GM21447 (cell line): ENCODE measurements around the gene PYGO1.
A peak's percentile ranks its signal among the peaks of the same experiment; 100 is the strongest.
"Not testable (repeated sequence)": the region's sequence is repeated elsewhere in the genome, so short reads cannot be mapped to it uniquely, and the experiment has no call there.

Experiments
- ATAC-seq: cut with Tn5 transposase; IDR thresholded peaks from one replicate; pipeline ENCODE4 v1.9.1; 2021; ENCODE audit not compliant: unreplicated experiment

PYGO1 gene, protein sequence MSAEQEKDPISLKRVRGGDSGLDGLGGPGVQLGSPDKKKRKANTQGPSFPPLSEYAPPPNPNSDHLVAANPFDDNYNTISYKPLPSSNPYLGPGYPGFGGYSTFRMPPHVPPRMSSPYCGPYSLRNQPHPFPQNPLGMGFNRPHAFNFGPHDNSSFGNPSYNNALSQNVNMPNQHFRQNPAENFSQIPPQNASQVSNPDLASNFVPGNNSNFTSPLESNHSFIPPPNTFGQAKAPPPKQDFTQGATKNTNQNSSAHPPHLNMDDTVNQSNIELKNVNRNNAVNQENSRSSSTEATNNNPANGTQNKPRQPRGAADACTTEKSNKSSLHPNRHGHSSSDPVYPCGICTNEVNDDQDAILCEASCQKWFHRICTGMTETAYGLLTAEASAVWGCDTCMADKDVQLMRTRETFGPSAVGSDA

DNA sequence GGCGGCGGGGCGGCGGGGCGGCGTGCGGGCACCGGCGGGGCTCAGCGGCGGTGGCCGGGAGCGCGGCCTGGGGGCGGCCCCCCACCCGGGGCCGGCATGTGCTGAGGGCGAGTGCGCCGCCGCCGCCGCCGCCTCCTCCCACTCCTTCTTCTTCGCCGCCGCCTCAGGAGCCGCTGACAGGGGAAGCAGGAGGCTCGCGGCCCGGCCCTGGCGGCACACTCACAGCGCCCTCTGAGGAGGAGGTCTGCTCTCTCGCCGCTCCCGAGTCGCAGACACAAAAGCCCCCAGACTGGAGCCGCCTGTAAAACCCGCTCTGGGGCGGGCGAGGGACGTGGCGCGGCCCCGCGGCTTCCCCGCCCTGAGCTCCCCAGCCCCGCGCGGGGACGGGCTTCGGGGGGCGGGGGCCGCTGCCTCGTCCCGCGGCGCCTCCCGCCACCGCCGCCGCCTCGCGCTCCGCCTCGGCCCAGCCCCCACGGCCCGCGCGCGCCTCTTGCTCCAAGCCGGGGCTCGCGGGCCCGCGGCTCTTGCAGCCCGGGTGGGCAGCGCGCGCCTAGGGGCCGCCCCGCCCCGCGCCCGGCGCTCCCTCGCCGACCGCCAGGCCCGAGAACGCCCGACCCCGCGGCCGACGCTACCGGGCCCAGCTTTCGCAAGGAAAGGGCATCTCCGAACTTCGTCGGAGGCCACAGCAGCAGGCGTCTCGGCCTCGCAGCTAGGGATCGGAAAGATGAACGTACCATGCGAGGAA lies at the start of gene PYGO1:
PYGO1 (minus strand) TSS at position 276 of the 745 bp plus-strand sequence. CDS start 462 bp downstream, outside the sequence.
- ATAC-seq, result peak; percentile 72

GRCh38 chr15:55637086-55637485 lies 48.9 kb upstream of the PYGO1 start:
- ATAC-seq, result no peak

DNA sequence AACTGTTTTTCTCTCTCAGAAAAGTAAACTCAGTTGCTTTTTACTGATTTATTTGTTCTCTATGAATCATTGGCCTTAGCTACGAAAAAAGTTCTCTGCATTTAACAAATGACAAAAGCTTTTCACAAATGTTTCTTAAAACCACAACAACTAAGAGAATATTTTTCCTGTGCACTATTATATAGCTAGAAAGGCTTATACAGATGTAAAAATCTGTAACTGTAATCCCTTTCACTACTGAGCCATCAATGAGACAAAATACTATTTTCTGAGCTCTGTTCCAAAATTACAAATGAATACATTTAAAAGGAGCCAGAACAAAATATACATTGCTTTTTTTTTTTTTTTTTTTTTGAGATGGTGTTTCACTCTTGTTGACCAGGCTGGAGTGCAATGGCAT lies 45.6 kb upstream of the PYGO1 start:
- ATAC-seq, result no peak

GRCh38 chr15:55632434-55632833 lies 44.3 kb upstream of the PYGO1 start:
- no peak for ATAC-seq

- ATAC-seq, result no peak
These were observed 42.7 kb upstream of the PYGO1 start for GRCh38 chr15:55630858-55631257.

DNA sequence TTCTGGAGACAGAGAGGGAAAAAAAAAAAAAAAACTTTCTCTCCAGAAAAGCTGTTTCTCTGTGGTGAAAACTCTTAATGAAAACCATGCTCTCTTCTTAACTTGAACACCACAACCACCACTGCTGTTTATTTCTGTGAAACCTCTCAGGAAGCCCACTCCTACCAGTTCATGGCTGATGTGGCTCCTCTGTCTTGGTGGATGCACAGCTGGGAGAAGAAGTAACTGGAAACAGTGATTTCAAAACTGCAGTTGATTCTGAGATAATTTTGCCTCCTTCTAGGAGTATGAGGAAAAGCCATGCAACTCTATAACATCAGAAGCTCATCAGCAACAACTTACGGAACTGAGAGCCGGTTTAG lies 40.2 kb upstream of the PYGO1 start:
- ATAC-seq, result no peak

DNA sequence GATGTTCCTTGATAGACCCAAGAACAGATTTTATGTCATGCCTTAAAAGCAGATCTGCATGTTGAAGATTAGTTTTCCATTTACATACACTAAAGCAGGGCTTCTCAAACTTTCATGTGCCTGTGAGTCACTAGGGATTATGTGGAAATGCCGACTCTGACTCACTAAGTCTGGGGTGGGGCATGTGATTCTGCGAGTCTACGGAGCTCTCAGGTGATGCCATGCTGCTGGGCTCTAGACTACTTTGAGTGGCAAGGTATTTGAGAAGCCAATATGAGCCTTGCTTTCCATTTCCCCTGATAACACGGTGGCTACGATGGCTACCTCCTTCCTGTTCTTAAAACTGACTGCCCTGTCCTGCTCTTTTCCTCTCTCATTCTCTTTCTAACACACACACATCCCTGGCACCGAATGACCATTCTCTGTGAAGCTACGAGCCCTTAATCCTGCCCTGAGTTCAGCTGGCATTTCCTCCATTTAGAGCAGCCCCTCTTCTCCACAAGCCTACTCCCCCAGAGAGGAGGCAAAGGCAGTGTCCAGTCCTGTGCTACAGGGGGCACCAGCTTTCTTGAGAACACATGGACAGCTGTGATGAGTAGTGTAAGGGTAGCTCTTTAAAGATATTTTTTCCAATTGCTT lies 39.7 kb upstream of the PYGO1 start:
- no peak for ATAC-seq

DNA sequence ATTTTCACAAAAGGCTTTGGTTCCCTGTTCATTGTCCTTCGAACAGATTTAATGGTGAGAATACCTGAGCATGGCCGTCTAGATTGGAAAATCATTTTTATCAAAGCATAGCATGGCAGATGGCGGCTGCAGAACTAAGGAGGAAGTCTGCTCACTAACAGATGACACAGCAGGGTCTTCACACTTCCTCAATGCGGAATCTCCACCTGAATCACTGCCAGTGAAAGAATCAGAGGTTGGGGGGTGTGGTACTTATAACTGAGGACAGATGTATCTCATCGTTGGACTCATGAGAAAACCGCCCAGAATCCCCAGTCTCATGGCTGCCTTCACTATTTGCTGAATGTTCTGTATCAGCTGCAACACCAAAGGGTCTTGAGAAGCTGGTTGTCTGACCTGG lies 31.6 kb upstream of the PYGO1 start:
- ATAC-seq, result no peak

GRCh38 chr15:55618387-55618786 lies 30.2 kb upstream of the PYGO1 start:
- ATAC-seq, result no peak

DNA sequence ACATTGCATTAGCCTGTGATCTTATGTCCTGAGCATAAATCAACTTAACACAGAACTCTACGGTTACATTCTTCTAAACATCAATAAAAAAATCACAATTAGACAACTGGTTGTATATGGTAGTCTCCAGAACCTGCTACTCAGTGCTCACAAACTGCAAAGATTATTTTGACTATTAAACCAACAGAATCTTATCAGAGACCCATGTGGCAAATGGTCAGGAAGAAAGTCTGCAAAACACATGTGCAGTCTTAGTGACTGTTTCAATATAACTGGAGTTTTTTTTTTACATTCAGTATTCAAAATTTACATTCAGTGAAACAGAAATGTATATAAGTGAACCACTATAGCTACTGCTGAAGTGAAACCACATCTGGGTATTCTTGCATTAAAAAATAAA lies 27.3 kb upstream of the PYGO1 start:
- ATAC-seq, result no peak

GRCh38 chr15:55613727-55614126 lies 25.6 kb upstream of the PYGO1 start:
- no peak for ATAC-seq

GRCh38 chr15:55606214-55606613 lies 18.1 kb upstream of the PYGO1 start:
- ATAC-seq, result no peak

DNA sequence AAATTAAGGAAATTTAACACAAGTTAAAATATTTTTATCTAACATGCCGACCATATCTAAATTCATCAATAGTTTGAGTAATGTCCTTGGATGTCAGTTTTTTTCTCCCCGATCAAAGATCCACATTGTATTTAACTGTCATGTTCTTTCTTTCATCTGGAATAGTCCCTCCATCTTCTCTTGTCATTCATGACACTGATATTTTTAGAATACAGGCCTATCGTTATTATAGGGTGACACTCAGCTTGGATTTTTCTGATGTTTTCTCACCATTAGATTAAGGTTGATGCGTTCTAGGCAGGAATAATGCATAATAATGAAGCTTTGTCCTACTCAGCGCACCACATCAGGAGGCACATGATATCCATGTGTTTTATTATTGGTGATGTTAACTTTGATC lies 13.2 kb upstream of the PYGO1 start:
- ATAC-seq, result no peak

DNA sequence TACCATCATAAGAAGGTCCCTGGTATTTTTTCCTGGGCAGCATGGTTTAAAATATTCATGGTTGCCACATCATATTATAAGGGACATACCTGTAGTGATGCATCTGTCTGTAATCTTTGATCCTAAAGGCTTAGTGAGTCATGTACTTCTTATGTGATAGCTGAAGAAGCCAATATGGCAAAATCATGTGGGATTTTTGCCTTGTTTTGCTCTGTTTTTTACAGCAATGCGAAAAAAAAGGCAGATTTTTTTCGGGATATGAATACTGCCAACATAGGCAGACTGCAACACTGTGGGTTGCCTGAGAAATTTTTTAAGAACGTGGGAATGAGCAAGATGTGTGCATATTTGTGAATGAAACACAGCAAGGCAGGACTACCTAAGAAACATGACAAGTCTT lies 11.3 kb upstream of the PYGO1 start:
- ATAC-seq, result no peak

DNA sequence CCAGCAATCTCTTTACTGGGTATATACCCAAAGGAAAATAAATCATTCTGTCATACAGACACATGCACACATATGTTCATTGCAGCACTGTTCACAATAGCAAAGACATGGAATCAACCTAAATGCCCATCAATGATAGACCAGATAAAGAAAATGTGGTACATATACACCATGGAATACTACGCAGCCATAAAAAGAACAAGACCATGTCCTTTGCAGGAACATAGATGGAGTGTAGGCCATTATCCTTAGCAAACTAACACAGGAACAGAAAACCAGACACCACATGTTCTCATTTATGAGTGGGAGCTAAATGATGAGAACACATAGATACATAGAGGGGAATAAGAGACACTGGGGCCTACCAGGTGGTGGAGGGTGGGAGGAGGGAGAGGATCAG lies 4.9 kb upstream of the PYGO1 start:
- ATAC-seq, result not testable (repeated sequence)

DNA sequence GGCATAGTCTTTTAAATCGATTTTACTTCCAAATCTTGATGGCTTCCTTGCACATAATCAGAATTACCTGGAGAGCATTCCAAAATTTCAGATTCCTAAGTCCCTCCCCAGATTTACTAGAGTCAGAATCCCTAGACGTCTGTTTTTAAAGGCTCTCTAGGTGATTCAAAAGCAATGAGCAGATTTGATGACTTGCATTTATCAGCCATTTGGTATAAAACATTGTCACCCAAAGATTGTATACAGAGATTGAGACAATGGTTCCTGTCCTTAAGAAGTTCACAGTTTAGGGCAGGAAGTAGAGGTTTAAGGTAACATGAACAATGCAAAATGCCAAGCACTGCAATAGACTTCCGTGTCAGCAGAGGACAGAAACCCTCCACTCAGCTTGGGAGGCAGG lies 2.6 kb upstream of the PYGO1 start:
- ATAC-seq, result no peak

- ATAC-seq, result no peak
These were observed 1.1 kb upstream of the PYGO1 start for GRCh38 chr15:55589287-55589686.

DNA sequence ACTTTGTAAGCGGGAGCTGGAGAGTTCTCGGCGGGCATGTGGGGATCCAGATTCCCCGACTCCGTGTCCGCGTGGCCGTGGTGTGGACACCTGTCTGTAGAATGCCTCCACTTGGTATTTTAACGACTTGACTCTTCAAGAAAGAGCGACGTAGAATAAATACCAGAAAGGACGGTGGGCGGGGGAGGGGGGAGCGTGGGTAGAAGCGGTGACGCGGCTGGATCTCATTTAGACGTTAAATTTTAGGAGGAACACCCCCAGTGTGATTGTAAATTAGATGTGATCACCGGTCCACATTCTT lies 620 bp upstream of the PYGO1 start:
- no peak for ATAC-seq

DNA sequence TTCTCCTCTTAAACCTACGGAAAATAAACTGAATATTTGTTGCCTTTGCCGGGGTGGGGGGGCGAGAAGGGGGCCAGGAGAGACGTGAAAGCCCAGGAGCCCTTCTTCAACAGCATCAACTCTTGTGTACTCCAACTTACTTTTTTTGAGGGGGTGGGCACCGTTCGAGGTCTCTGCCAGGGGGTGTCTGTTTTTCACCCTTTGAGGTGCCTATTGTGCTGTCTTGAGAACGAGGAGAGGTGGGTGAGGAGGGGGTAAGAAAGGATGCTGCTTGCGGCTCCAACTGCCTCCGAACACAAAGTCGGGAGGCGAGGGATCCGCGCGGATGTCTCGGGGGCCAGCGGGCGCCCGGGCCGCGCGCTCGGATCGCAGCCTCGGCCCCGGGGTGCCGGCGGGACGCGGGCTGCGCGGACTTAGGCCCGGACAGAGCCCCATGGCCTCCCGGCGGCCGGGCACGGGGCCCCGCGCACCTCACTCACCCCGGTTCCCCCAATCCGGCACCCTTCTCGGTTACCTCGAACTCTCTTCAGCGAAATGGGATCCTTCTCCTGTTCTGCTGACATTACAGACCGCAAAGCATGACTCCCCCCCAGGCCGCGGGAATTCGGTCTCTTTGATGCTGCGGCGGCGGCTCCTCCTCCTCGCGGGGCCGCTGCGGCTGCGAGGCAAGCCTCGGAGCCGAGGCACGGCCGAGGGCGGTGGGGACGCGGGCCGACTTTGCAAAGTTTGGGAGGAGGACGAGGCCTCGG lies 650 bp downstream of the PYGO1 start:
- peak; percentile 21 for ATAC-seq

GRCh38 chr15:55586808-55587207 lies 1.3 kb downstream of the PYGO1 start:
- ATAC-seq, result no peak

DNA sequence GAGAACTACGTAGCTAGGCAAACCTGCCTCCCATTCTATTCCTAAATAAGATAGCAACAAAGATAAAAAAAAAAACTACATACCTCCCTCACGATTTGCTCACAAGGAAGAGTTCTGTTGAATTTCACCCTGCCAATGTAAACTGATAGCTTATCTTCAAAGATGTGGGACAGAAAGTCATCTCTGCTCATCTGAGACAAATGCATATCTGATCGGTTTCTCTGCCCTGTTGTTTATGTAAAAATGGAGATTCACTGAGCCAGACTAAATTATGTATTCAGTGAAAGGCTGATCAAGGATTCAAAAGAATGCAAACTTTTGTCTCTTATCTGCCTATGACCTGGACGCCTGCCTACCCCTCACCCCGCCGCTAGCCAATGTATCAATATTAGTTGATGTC lies 11.2 kb downstream of the PYGO1 start:
- ATAC-seq, result no peak
